Hindlimb muscle (tissue), 1 donor: ENCODE data around the gene CYP2R1. TPM values are rescaled to one million over a fixed set of nuclear protein-coding genes. Genes with fewer than 3 reads are reported as not detected.

Experiments
- polyA plus RNA-seq: library from polyadenylated mRNA; unstranded; fragments of 120-200 nt; gene quantifications from one replicate; pipeline ENCODE4 v1.2.1, GENCODE V29; 2013; ENCODE audit not compliant: insufficient read length

CYP2R1 gene
- polyA plus RNA-seq, 1 donor: 11.4 TPM

Other genes starting within 250 kb of the CYP2R1 start
- gene PDE3B, start 248.4 kb downstream of the CYP2R1 start, polyA plus RNA-seq: 1.6 TPM
- gene CALCA, start 80.1 kb upstream of the CYP2R1 start, polyA plus RNA-seq: not detected
- gene CALCB, start 181.4 kb upstream of the CYP2R1 start, polyA plus RNA-seq: not detected
- 0.77 TPM for gene INSC, start 222.7 kb upstream of the CYP2R1 start, polyA plus RNA-seq